Prostate gland (tissue), 2 donors: Measurements from ENCODE around the gene YBX3.

Experiments
- CTCF ChIP-seq, 4 experiments: fragments of 200-600 bp in 2 of 4; fragments of 450-650 bp in 2 of 4; sonication (generic) in 2 of 4; IDR thresholded peaks; 1 replicate in 3 of 4; 2 replicates in 1 of 4; pipeline ENCODE4 v1.5.1; 2016 to 2019; ENCODE audit warnings: antibody characterized with exemption in 4 of 4, mild to moderate bottlenecking in 2 of 4, moderate library complexity in 2 of 4
- POLR2A ChIP-seq: fragments of 450-650 bp; IDR thresholded peaks from one replicate; pipeline ENCODE4 v1.6.1; 2016; ENCODE audit warnings: antibody characterized with exemption, mild to moderate bottlenecking
- POLR2AphosphoS5 ChIP-seq: sonication (generic); formaldehyde crosslinking; IDR thresholded peaks from one replicate; pipeline ENCODE4 v1.6.1; 2017; ENCODE audit warnings: antibody characterized with exemption

GRCh38 chr12:10732549-10732948 is 9.4 kb upstream of the YBX3 start:
- TF ChIP-seq CTCF (IDR thresholded peaks at IDR 0.05) (no peak), POLR2A (no peak), POLR2AphosphoS5 (no peak)
